SK-N-MC (cell line): ENCODE results near the gene PPM1L.

Source experiments
- DNase-seq: peaks from one replicate; pipeline ENCODE4 v3.0.0-alpha.2; 2011; ENCODE audit warnings: low read depth, low spot score
- H3K27ac ChIP-seq: fragments of 200-600 bp; sonication (generic); 2 replicates; pipeline ENCODE4 v1.5.1; 2016; ENCODE audit warnings: mixed run types
- H3K36me3 ChIP-seq: fragments of 200-600 bp; sonication (generic); 2 replicates; pipeline ENCODE4 v1.6.1; 2017; ENCODE audit warnings: antibody characterized with exemption, low read length, mixed read lengths; ENCODE audit not compliant: insufficient read depth
- H3K4me3 ChIP-seq: fragments of 200-600 bp; sonication (generic); 2 replicates; pipeline ENCODE4 v1.5.1; 2016
- H3K9ac ChIP-seq: fragments of 200-600 bp; sonication (generic); 2 replicates; pipeline ENCODE4 v1.8.0; 2017; ENCODE audit warnings: mixed run types, mixed read lengths; ENCODE audit not compliant: insufficient read length
- H3K9me3 ChIP-seq: fragments of 200-600 bp; sonication (generic); 2 replicates; pipeline ENCODE4 v1.6.1; 2017; ENCODE audit warnings: low read depth, mild to moderate bottlenecking, antibody characterized with exemption, low read length, moderate library complexity, mixed read lengths
- EZH2 ChIP-seq: fragments of 200-600 bp; sonication (generic); IDR thresholded peaks from one replicate; pipeline ENCODE4 v1.6.1; 2017; ENCODE audit warnings: antibody characterized with exemption
- FOXP2 ChIP-seq: optimal IDR thresholded peaks from 2 replicates; pipeline ENCODE3; 2011; ENCODE audit warnings: mild to moderate bottlenecking, moderate library complexity; ENCODE audit not compliant: insufficient read depth; ENCODE audit errors: extremely low read length, control extremely low read depth
- POLR2AphosphoS5 ChIP-seq: IDR thresholded peaks from 2 replicates; pipeline ENCODE4 v1.6.1; 2012; ENCODE audit warnings: mild to moderate bottlenecking, low read depth, low read length, borderline replicate concordance

PPM1L gene

DNA sequence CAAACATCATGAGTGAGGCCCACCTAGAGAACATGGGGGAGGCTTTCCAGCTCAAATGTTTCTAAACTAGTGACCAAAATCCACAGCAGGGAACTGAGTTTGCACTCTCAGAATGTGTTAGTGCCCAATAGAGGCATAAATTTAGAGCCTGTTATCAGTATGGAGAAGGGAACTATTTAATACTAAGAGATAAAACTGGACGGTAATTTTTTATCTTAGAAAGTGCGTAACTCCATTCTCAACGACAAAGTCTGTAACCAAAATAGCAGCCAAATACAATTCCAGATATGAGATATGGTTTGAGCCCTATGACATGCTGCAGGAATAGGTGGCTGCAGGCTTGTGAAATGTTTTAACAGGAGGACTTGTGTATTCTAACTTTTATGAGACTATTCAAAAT is 345.6 kb downstream of the PPM1L start:
- no peaks in the 10 kb centered on the region for H3K36me3 ChIP-seq
- no peak overlapping the region for H3K9ac ChIP-seq

DNA sequence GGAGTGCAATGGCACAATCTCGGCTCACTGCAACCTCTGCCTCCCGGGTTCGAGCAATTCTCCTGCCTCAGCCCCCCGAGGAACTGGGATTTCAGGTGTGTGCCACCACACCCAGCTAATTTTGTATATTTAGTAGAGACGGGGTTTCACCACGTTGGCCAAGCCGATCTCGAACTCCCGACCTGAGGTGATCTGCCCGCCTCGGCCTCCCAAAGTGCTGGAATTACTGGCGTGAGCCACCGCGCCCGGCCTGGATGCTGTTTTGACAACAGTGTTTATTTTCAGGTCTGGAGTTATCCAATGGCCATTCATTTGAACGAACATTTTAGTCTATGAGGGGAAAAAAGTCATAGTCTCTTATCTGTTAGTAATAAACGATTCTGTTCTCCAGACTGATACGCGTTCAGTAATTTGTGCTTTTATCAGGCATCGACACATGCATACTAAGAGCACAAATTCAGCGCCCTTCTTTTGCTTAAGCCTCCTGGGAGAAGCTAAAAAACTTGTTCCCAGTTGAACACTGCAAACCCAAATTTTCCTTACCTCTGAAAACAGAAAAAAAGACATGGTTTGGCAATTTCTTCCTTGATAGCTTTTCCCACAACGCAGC is 347.9 kb downstream of the PPM1L start:
- no peak for TF ChIP-seq FOXP2
- Histone ChIP-seq H3K9me3 (no peaks in the 10 kb centered on the region), H3K4me3 (peak overlapping the region; percentile 74), H3K36me3 (no peaks in the 10 kb centered on the region), H3K27ac (no peak overlapping the region), H3K9ac (no peak overlapping the region)
- no peak for DNase-seq

More for the DNA sequence above, 345.6 kb downstream of the PPM1L start:
- Histone ChIP-seq H3K4me3 (no peak overlapping the region), H3K9me3 (no peaks in the 10 kb centered on the region), H3K27ac (no peak overlapping the region)
- no peak for DNase-seq
- TF ChIP-seq FOXP2, result no peak
- TF ChIP-seq POLR2AphosphoS5, result no peak
- no peak for TF ChIP-seq EZH2

DNA sequence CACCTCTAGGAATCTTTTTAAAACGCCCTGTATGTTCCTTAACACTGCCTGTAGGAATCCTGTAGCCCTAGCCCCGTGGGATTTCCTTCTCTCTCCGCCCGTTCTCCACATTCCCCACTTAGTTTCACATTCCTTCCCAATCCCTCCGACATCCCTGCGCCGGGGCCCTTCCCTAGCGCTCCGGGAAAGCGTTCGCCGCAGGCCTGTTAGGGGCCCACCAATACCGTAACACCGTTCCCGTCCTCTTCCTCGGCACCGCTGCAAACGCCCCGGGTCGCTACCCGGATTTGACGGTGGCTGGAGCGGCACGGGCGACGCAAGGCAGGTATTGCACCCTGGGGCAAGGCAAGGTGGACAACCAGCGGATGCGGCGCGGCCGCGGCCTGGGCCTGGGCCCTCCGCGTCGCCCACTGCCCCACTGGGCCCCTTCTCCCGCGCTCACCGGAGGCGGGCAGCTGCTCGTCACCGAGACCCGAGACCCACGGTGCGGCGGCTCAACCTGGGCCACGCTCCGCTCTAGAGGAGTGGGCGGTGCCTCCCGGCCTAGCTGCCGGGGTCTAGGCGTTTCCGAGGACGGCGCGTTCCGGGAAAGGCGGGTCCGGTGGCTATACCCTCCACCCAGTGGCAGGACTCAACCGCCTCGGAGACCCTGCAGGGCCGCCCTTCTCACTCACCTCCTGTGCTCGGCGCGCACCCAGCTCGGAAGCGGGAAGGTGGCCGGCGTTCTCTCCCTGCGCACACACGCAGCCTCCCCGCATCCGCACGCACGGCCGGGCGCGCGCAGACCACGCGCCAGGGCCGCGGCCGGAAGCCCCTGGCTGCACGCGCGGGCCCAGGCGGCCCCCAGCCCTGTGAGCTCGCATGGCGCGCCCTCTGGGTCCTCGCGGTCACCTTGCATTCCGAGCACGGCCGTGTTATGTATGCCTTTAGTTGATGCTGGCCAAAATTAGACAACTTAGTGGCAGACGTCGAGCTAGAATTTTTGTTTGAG is 348.8 kb downstream of the PPM1L start, which contains the start of gene B3GALNT1:
Gene B3GALNT1, minus strand, starts transcription at position 789 of the 991 bp plus-strand sequence. CDS start 18,595 bp downstream, outside the sequence.
- TF ChIP-seq POLR2AphosphoS5 (no peak), EZH2 (no peak), FOXP2 (no peak)
- H3K4me3 ChIP-seq, result peak within 1 kb of the TSS; percentile 74
- H3K36me3 ChIP-seq, result no peaks in the 10 kb centered on the region
- H3K9me3 ChIP-seq, result no peaks in the 10 kb centered on the region
- DNase-seq, result no peak
- no peak within 1 kb of the TSS for H3K27ac ChIP-seq
- peak within 1 kb of the TSS; percentile 62 for H3K9ac ChIP-seq

DNA sequence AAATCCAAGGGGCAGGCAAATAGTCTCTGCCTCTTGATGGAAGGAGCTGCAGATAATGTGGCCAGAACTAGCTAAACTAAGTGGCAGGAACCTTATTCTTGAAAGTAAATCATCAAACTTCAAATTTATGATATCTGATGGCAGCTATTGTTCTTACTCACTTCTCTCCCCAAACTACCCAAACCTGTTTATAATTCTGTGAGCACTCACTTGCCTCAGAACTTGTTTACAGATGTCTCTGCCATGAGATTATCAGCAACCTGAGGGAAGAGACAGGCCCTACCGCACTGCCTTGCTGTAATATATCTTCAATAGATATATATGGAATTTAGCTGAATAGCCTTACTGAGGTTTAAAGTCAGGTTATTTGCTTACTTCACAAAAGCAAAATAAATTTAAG is 351.3 kb downstream of the PPM1L start:
- Histone ChIP-seq H3K9me3 (no peaks in the 10 kb centered on the region), H3K4me3 (no peak overlapping the region), H3K9ac (no peak overlapping the region), H3K36me3 (no peaks in the 10 kb centered on the region), H3K27ac (no peak overlapping the region)
- no peak for TF ChIP-seq POLR2AphosphoS5
- TF ChIP-seq EZH2, result no peak
- no peak for TF ChIP-seq FOXP2
- DNase-seq, result no peak

DNA sequence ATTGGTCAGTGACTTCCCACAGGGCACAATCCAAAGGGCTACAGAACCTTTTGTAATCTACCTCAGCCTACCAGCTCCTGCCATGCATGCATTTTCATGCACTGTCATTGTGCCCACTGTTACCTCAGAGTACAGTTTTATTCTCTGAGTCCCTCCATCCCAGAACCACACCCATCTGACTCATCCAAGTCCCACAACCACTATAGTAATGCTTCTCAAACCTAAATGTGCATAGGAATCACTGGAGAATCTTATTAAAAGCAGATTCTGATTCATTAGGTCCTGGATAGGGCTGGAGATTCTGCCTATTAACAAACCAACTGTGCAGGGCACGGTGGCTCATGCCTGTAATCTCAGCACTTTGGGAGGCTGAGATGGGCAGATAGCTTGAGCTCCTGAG is 352.8 kb downstream of the PPM1L start:
- no peak for TF ChIP-seq EZH2
- no peak for TF ChIP-seq POLR2AphosphoS5
- TF ChIP-seq FOXP2, result no peak
- no peak overlapping the region for H3K9ac ChIP-seq
- no peak overlapping the region for H3K27ac ChIP-seq
- no peak for DNase-seq
- no peaks in the 10 kb centered on the region for H3K36me3 ChIP-seq
- H3K4me3 ChIP-seq, result no peak overlapping the region
- no peaks in the 10 kb centered on the region for H3K9me3 ChIP-seq

DNA sequence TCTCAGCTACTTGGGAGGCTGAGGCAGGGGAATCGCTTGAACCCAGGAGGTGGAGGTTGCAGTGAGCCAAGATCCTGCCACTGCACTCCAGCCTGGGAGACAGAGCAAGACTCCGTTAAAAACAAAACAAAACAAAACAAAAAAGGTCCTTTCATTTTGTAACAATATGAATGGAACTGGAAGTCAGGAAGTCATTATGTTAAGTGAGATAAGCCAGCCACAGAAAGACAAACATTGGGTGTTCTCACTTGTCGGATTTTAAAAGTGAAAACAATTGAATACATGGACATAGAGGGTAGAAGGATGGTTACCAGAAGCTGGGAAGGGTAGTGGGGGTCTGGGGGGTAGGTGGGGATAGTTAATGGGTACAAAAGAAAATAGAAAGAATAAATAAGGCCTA is 361.6 kb downstream of the PPM1L start:
- 0 out of 2 replicates have a peak, but pooled peaks cover 3% of the 10 kb centered on the region for H3K9me3 ChIP-seq
- TF ChIP-seq FOXP2 (no peak), EZH2 (no peak), POLR2AphosphoS5 (no peak)
- H3K36me3 ChIP-seq, result no peaks in the 10 kb centered on the region
- H3K27ac ChIP-seq, result no peak overlapping the region
- H3K4me3 ChIP-seq, result no peak overlapping the region
- H3K9ac ChIP-seq, result no peak overlapping the region
- no peak for DNase-seq

DNA sequence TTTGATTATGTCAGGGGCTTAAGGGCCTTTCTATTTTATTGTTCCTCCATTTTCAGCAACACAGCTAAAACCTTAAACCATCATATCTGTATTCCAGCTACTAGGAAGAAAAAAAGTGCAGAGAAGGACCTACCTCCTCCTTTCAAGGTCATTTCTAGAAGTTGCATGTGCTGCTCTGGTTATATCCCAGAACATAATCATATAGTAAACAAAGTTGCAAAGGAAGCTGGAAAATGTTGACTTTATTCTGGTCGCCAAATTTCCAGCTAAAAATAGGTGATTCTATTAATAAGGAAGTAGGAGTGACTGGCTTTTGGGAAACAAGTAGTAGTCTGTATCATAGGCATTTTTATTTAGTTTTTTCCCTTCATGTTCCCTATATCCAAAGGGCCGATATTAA is 370.5 kb downstream of the PPM1L start:
- no peak for DNase-seq
- no peak overlapping the region for H3K9ac ChIP-seq
- no peaks in the 10 kb centered on the region; the same call in 1 of the 2 replicates for H3K36me3 ChIP-seq
- no peak overlapping the region for H3K4me3 ChIP-seq
- TF ChIP-seq FOXP2, result no peak
- no peak for TF ChIP-seq EZH2
- no peak for TF ChIP-seq POLR2AphosphoS5
- no peak overlapping the region for H3K27ac ChIP-seq
- peaks cover 8% of the 10 kb centered on the region; the same call in 1 of the 2 replicates for H3K9me3 ChIP-seq
